Mesodermal cell (in vitro differentiated cells): ENCODE measurements around the gene TRUB1.

Experiments
- H3K27ac ChIP-seq: 2 replicates; pipeline ENCODE4 v1.7.0; 2013; ENCODE audit warnings: mild to moderate bottlenecking, low read depth, low read length, moderate library complexity; ENCODE audit not compliant: severe bottlenecking
- H3K36me3 ChIP-seq: 2 replicates; pipeline ENCODE4 v1.7.1; 2013; ENCODE audit warnings: mild to moderate bottlenecking, low read length, moderate library complexity; ENCODE audit not compliant: control insufficient read depth, insufficient read depth
- H3K4me1 ChIP-seq: one replicate; pipeline ENCODE4 v1.7.1; 2013; ENCODE audit warnings: mild to moderate bottlenecking, low read length; ENCODE audit not compliant: insufficient read depth, control insufficient read depth, poor library complexity, severe bottlenecking
- H3K4me3 ChIP-seq: 2 replicates; pipeline ENCODE4 v1.7.0; 2013; ENCODE audit warnings: low read length, control low read depth, mild to moderate bottlenecking; ENCODE audit not compliant: insufficient read depth, poor library complexity, severe bottlenecking; ENCODE audit errors: extremely low read depth
- H3K9me3 ChIP-seq: 2 replicates; pipeline ENCODE4 v1.7.1; 2013; ENCODE audit warnings: mild to moderate bottlenecking, low read length, moderate library complexity; ENCODE audit not compliant: control insufficient read depth
- WGBS, 2 experiments: methylation state at CpG; one replicate each; pipeline ENCODE4 v1.1.5; 2013; ENCODE audit warnings: missing lambda C conversion rate in 2 of 2; ENCODE audit not compliant: insufficient coverage in 2 of 2; 5-methylcytosine and 5-hydroxymethylcytosine counted together

TRUB1 gene

DNA sequence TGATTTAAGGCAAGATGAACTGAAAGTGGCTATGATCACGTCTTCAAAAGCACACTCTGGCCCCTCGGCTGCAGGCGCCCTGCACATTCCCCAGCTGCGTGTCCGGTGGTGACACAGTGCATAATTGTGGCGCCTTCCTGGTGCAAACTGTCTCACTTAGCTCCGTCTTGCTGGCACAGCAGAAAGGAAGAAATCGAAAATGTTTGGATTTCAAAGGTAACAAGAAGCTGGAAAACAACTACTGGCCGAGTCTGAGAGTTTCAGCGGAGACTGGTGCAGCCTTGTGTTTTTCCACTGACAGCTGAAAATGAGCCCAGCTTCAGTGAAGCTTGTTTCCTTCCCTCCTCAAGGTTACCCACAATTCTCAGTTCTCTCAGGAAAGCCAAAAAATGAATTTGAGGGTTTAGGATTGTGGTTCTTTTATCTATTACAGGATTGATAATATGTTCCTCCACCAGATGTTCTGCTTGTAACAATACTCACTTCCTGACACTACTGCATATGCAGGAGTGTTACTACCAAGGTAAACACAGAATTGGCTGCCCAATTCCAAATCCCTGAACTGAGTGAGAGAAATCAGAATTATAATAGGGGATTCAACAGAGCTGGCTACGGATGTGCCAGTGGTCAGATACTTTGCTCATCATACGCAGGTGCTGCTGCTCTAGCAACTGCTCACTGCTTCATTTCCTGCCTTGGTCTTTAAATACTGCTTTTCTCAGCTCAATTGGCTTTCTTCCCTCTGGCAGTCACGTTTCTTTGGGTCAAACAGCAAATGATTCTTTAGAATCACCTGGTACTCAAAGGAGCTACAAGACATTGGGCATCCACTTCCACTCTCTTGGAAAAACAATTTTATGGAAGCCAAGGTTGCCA, 63.7 kb downstream of the TRUB1 start:
- no peak overlapping the region for H3K4me3 ChIP-seq
- H3K27ac ChIP-seq = no peak overlapping the region
- 85 to 91% methylated on average over 10 to 13 of the region's 13 CpGs for WGBS, 2 experiments
- H3K9me3 ChIP-seq = no peaks in the 10 kb centered on the region
- H3K4me1 ChIP-seq = peaks cover 5% of the 10 kb centered on the region
- no peaks in the 10 kb centered on the region for H3K36me3 ChIP-seq

DNA sequence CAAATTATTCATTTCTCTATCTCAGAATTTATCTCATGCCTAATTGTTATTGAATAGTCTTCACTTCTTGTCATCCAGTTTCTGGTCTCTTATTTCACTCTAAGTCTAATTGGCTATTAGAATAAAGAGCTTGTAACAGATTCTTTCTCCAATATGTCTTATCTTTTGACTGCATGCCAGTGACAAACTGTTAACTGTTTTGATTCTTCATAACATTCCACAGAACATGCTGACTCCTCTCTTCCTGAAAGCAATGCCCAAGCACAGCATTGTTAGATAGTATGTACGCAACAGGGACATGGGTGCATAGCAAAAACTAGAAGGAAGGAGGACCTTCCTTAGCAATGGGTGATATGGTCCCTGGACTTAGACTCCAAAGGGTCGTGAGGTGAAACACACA, 65.4 kb downstream of the TRUB1 start:
- no peaks in the 10 kb centered on the region for H3K9me3 ChIP-seq
- 100% methylated on average over 1 to 2 of the region's 2 CpGs for WGBS, 2 experiments
- H3K36me3 ChIP-seq = no peaks in the 10 kb centered on the region
- peaks cover 5% of the 10 kb centered on the region for H3K4me1 ChIP-seq
- no peak overlapping the region for H3K4me3 ChIP-seq
- H3K27ac ChIP-seq = no peak overlapping the region

DNA sequence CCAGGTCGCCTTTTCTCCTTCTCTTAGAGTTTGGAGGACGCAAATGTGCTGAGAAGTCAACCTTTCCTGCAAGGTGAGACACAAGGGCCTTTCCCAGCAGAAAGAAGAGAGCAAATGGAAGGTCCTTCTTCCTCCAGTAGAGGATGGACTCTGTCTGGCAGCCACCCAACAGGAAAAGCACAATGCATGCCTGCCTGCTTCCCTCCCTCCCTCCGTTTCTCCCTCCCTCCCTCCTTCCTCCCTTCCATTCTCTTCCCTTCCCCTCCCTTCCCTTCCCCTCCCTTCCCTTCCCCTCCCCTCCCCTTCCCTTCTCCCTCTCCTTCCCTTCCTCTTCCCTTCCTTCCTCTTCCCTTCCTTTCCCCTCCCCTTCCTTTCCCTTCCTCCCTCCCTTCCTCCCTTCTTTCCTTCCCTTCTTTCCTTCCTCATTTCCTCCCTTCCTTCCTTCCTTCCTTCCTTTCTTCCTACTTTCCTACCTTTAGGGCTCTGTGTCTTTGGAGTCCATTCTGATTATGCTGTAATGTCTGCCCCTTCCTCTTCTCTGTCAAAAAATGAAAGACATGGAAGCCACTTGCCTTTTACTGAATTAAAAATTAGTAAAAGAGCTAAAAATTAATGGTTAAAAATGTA, 66.4 kb downstream of the TRUB1 start:
- no peaks in the 10 kb centered on the region for H3K36me3 ChIP-seq
- peaks cover 5% of the 10 kb centered on the region for H3K4me1 ChIP-seq
- H3K4me3 ChIP-seq = no peak overlapping the region
- H3K9me3 ChIP-seq = no peaks in the 10 kb centered on the region
- WGBS, 2 experiments = 84 to 95% methylated on average over 2 to 3 of the region's 3 CpGs
- H3K27ac ChIP-seq = no peak overlapping the region

DNA sequence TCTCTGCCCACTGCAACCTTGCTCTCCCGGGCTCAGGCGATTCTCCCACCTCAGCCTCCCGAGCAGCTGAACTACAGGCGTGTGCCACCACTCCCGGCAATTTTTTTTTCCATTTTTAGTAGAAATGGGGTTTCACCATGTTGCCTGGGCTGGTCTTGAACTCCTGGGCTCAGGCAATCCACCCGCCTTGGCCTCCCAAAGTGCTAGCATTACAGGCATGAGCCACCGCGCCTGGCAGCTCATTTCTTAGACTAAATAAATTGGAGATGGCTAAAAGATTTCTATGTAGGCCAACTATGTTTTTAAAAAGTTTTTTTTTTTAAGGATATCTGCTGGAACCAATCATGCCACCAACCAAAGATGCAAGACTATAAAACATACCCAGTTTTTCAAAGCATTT, 67.8 kb downstream of the TRUB1 start:
- WGBS, 2 experiments = 90 to 96% methylated on average over 2 to 8 of the region's 8 CpGs
- peaks cover 5% of the 10 kb centered on the region for H3K4me1 ChIP-seq
- no peaks in the 10 kb centered on the region for H3K9me3 ChIP-seq
- no peak overlapping the region for H3K27ac ChIP-seq
- no peaks in the 10 kb centered on the region for H3K36me3 ChIP-seq
- H3K4me3 ChIP-seq = no peak overlapping the region

DNA sequence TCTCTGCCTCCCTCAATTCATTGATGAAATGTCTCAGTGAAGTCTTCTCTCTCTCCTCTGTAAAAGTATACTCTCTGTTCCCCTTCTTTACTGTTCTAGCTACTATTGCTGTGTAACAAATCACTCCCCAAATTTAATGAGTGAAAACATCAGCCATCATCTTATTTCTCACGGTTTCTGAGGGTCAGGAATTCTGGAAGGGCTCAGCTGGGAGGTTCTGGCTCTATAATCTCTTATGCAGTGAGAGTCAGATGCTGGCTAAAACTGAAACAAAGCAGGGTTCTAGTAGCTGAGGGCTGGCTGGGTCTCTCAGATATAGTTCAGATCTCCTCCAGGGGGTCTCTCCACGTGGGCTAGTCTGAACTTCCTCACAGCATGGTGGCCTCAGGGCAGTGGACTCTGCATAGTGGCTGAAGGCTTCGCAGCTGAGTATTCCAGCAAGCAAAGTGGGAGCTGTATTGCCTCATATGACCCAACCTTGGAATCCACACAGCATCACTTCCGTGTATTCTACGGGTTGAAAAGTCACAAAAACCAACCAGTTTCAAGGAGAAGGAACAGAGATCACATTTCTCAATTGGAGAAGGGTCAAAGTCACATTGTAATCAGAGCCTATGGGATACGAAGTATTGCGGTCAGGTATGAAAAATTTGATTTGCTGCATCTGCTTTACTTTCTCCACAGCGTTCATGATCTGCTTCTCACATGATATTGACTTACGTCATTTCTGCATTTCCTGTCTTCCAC, 80.4 kb downstream of the TRUB1 start:
- Histone ChIP-seq H3K4me3 (no peak overlapping the region), H3K27ac (no peak overlapping the region), H3K36me3 (no peaks in the 10 kb centered on the region), H3K9me3 (no peaks in the 10 kb centered on the region), H3K4me1 (no peaks in the 10 kb centered on the region)
- 81 to 88% methylated on average over 8 to 9 of the region's 9 CpGs for WGBS, 2 experiments

DNA sequence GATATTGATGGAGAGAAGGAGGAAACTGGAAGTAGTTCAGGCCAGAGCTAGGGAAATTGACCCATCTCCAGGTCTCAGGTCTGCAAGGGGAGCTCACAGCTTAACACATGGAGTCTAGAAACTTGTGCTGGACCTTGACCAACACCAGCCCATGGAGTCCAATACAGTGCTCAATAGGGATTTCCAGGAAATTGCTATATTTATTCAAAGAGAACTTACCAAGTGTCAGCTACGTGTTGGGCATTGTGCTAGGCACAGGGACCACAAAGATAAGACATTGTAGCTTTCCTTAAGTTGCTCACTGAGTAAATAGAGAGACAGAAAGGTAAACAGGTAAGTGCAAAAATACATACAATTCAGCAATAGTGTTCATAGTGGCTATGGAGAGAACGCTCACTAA, 82.5 kb downstream of the TRUB1 start:
- Histone ChIP-seq H3K9me3 (no peaks in the 10 kb centered on the region), H3K36me3 (no peaks in the 10 kb centered on the region), H3K4me1 (no peaks in the 10 kb centered on the region), H3K4me3 (no peak overlapping the region), H3K27ac (no peak overlapping the region)
- 100% methylated on average over 1 of the region's 2 CpGs for WGBS, 2 experiments

DNA sequence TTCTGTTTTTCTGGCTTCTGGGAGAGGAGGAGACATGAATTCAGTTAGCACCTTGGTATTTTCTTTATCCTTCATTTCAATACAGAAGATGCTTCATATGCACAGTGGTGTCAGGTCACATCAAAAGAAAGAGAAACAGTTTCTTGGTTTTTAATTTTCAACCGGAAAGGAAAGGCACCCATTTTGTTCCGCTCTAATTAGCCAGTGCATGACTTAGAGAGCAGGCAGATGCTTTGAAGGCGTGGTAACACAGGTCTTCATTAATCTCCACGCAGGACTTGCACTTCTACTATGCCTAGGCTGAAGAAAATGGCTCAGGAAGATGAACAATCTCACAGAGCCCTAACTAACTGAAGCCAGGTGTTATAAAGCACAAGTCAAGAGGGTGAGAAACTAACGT, 84.7 kb downstream of the TRUB1 start:
- Histone ChIP-seq H3K9me3 (no peaks in the 10 kb centered on the region), H3K36me3 (no peaks in the 10 kb centered on the region), H3K4me1 (no peaks in the 10 kb centered on the region), H3K4me3 (no peak overlapping the region), H3K27ac (no peak overlapping the region)
- WGBS, 2 experiments = 89% methylated on average over 1 to 4 of the region's 5 CpGs

DNA sequence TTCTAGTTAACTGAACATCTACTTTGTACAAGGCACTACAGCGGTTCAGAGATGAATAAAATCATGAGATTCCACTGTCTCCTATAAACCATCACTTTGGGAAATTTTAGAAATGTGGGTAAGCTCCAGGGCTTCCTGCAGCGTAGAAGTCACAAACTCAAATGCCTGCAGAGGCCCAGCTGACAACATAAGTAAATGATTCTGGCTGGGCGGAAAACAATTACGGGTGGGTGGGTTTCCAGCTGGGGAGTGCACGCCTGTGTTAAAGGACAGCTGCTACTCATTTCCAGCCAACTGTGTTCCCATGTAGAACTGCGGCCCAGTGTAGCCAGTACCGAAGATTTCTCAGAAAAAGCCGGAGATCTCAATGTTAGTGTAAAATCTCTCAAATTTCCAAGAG, 85.7 kb downstream of the TRUB1 start:
- no peaks in the 10 kb centered on the region for H3K9me3 ChIP-seq
- H3K36me3 ChIP-seq = no peaks in the 10 kb centered on the region
- WGBS, 2 experiments = 87 to 93% methylated on average over 5 to 7 of the region's 8 CpGs
- no peaks in the 10 kb centered on the region for H3K4me1 ChIP-seq
- no peak overlapping the region for H3K4me3 ChIP-seq
- no peak overlapping the region for H3K27ac ChIP-seq

DNA sequence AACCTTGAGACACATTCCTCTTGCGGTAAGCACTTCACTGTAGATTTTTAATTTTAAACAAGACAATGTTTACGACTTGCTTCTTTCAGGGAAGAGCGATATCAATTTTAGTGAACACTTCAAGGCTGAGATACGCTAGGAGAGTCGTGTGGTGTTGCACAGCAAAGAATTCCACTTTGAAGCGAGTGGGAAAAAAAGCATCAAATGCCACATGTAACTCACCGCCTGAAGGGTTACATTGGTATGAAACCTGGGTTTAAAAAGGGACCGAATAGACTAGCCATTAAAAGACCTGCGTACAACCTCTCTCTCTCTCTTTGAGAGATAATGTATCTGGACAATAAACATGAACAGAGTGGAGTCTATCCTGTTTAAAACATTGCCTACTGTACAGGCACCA, 86.4 kb downstream of the TRUB1 start:
- 90 to 97% methylated on average over 6 to 8 of the region's 9 CpGs for WGBS, 2 experiments
- Histone ChIP-seq H3K9me3 (no peaks in the 10 kb centered on the region), H3K36me3 (no peaks in the 10 kb centered on the region), H3K27ac (no peak overlapping the region), H3K4me3 (no peak overlapping the region), H3K4me1 (no peaks in the 10 kb centered on the region)

DNA sequence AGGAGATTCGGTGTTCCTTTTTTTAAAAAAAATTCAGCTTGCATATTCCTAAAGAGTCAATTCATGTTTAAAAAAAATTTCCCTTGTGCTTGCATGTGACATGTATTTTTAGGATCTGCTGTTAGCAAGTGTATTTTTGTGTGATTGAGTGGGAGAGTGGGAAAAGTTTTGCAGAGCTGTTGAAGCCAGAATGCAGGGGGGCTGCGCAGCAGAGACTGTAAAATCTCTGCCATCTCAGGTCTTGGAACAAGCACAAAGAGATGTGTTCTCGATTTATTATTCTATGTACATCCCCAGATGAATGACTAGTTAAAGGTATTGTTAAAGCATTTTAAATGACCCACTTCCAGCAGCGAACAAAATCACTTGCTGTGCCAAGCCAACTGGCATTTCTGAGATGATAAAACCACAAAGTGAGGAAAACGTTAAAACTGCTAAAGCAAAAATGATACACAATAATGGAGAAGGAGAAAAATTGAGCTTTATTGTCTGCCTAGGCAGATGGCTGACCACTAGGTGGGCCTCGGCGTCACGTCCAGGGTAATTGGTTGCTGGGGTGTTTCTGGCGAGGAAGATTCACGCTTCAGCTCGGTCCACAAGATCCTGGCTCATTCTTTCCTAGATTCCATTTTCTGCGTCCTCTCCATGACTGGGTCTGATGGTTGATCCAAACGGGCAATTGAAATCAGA, 88.2 kb downstream of the TRUB1 start:
- Histone ChIP-seq H3K36me3 (no peaks in the 10 kb centered on the region), H3K4me3 (no peak overlapping the region), H3K4me1 (peaks cover 10% of the 10 kb centered on the region), H3K9me3 (no peaks in the 10 kb centered on the region), H3K27ac (no peak overlapping the region)
- 85 to 90% methylated on average over 7 to 8 of the region's 13 CpGs for WGBS, 2 experiments
